ENCODE measurements around the gene NEK9.
A peak's percentile ranks its signal among the peaks of the same experiment; 100 is the strongest.

NEK9 gene

GRCh38 chr14:75066691-75067090 lies 60.2 kb downstream of the NEK9 start:
- Histone ChIP-seq H3K79me2 (ENCODE audit: insufficient read depth, low read length) (0 out of 2 replicates have a peak, but pooled peaks cover 13% of the 10 kb centered on the region), H3K36me3 (ENCODE audit: insufficient read depth, low read length) (peaks cover 1% of the 10 kb centered on the region; the same call in 1 of the 2 replicates), H3K9me3 (ENCODE audit: low read length) (no peaks in the 10 kb centered on the region), H2AFZ (ENCODE audit: low read length) (no peak overlapping the region), H3K9ac (ENCODE audit: low read length) (no peak overlapping the region), H3K4me3 (ENCODE audit: low read depth, low read length, poor library complexity, severe bottlenecking) (no peak overlapping the region), H3K27me3 (ENCODE audit: insufficient read depth, low read length) (no peaks in the 10 kb centered on the region), H3K27ac (ENCODE audit: low read depth, low read length, poor library complexity, severe bottlenecking) (peak overlapping the region; percentile 39), H3K9me2 (ENCODE audit: low read depth, low read length) (no peaks in the 10 kb centered on the region), H3K4me2 (ENCODE audit: low read length) (no peak overlapping the region), H3K4me1 (ENCODE audit: insufficient read depth, low read length, severe bottlenecking) (peaks cover 42% of the 10 kb centered on the region), H4K20me1 (ENCODE audit: insufficient read depth, low read length) (no peaks in the 10 kb centered on the region), H3F3A (ENCODE audit: insufficient read depth, low read length) (no peaks in the 10 kb centered on the region)
- no peak for TF ChIP-seq EZH2 (IDR thresholded peaks at IDR 0.05; ENCODE audit: borderline replicate concordance, low read length)
- no peak for TF ChIP-seq CTCF (IDR thresholded peaks at IDR 0.05; ENCODE audit: low read length)

GRCh38 chr14:75064205-75064567 lies 62.7 kb downstream of the NEK9 start:
- Histone ChIP-seq H3K4me2 (ENCODE audit: low read length) (peak overlapping the region; percentile 97), H3F3A (ENCODE audit: insufficient read depth, low read length) (no peaks in the 10 kb centered on the region), H3K79me2 (ENCODE audit: insufficient read depth, low read length) (peaks cover 18% of the 10 kb centered on the region; the same call in 1 of the 2 replicates), H3K27ac (ENCODE audit: low read depth, low read length, poor library complexity, severe bottlenecking) (no peak overlapping the region), H2AFZ (ENCODE audit: low read length) (no peak overlapping the region), H3K4me3 (ENCODE audit: low read depth, low read length, poor library complexity, severe bottlenecking) (peak overlapping the region; percentile 89), H3K9me2 (ENCODE audit: low read depth, low read length) (no peaks in the 10 kb centered on the region), H3K4me1 (ENCODE audit: insufficient read depth, low read length, severe bottlenecking) (peaks cover 30% of the 10 kb centered on the region), H3K9me3 (ENCODE audit: low read length) (no peaks in the 10 kb centered on the region), H3K27me3 (ENCODE audit: insufficient read depth, low read length) (no peaks in the 10 kb centered on the region), H3K36me3 (ENCODE audit: insufficient read depth, low read length) (peaks cover 25% of the 10 kb centered on the region), H4K20me1 (ENCODE audit: insufficient read depth, low read length) (no peaks in the 10 kb centered on the region), H3K9ac (ENCODE audit: low read length) (peak overlapping the region; percentile 88; the same call in 1 of the 2 replicates)
- TF ChIP-seq EZH2 (IDR thresholded peaks at IDR 0.05; ENCODE audit: borderline replicate concordance, low read length) (no peak), CTCF (IDR thresholded peaks at IDR 0.05; ENCODE audit: low read length) (no peak)

GRCh38 chr14:75063491-75064204 lies 63.2 kb downstream of the NEK9 start, which contains the start of gene ACYP1:
ACYP1 (minus strand) TSS chr14:75064024; CDS start chr14:75063553, 471 bp downstream.
- peak within 1 kb of the TSS; percentile 97 for H3K4me2 ChIP-seq (ENCODE audit: low read length)
- H3K4me1 ChIP-seq (ENCODE audit: insufficient read depth, low read length, severe bottlenecking), result peaks cover 30% of the 10 kb centered on the region

More at GRCh38 chr14:75063491-75064204, 63.2 kb downstream of the NEK9 start, which contains the start of gene ACYP1:
- Histone ChIP-seq H3K36me3 (ENCODE audit: insufficient read depth, low read length) (peaks cover 27% of the 10 kb centered on the region), H3K4me3 (ENCODE audit: low read depth, low read length, poor library complexity, severe bottlenecking) (peak within 1 kb of the TSS; percentile 89), H3K9ac (ENCODE audit: low read length) (peak within 1 kb of the TSS; percentile 88), H3K79me2 (ENCODE audit: insufficient read depth, low read length) (peaks cover 18% of the 10 kb centered on the region; the same call in 1 of the 2 replicates), H3K9me2 (ENCODE audit: low read depth, low read length) (no peaks in the 10 kb centered on the region), H3K27ac (ENCODE audit: low read depth, low read length, poor library complexity, severe bottlenecking) (peak within 1 kb of the TSS; percentile 11), H3K9me3 (ENCODE audit: low read length) (no peaks in the 10 kb centered on the region), H3K27me3 (ENCODE audit: insufficient read depth, low read length) (no peaks in the 10 kb centered on the region), H4K20me1 (ENCODE audit: insufficient read depth, low read length) (no peaks in the 10 kb centered on the region), H2AFZ (ENCODE audit: low read length) (no peak within 1 kb of the TSS), H3F3A (ENCODE audit: insufficient read depth, low read length) (no peaks in the 10 kb centered on the region)
- TF ChIP-seq EZH2 (IDR thresholded peaks at IDR 0.05; ENCODE audit: borderline replicate concordance, low read length) (no peak), CTCF (IDR thresholded peaks at IDR 0.05; ENCODE audit: low read length) (no peak)

All from OCI-LY1 (cell line).